ENCODE results near the gene PTPRT.

DNA sequence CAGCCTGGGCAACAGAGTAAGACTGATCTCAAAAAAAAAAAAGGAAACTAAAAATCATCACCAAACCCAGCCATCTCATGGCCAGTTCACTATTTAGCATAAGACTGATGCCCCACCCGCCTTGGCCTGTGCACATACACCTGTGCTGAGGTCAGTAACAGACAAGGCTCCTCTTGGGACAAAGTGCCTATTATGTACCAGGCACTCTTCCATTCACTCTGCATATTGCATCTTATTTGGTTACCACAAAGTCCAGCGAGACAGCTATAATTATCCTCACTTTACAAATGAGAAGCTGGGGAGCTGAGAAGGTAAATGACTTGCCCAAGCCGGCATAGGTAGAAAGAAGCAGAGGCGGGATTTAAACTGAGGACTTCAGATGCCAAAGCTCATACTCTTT lies 3.8 kb downstream of the PTPRT start:
- TF ChIP-seq POLR2A (IDR thresholded peaks at IDR 0.05; ENCODE audit: low read depth, low read length), result no peak
- TF ChIP-seq POLR2AphosphoS5 (IDR thresholded peaks at IDR 0.05; ENCODE audit: low read depth, low read length), result no peak

Measured in GM12892 (cell line).